HG02981 (cell line): ENCODE data around the gene OR4C3.
"Not testable (repeated sequence)": the region's sequence is repeated elsewhere in the genome, so short reads cannot be mapped to it uniquely, and the experiment has no call there.

Experiments used
- ATAC-seq: cut with Tn5 transposase; IDR thresholded peaks from one replicate; pipeline ENCODE4 v1.9.1; 2021; ENCODE audit warnings: mild to moderate bottlenecking, moderate library complexity; ENCODE audit not compliant: unreplicated experiment

Gene OR4C3

GRCh38 chr11:48324620-48325019, at the start of gene OR4C3:
TSS of gene OR4C3 (plus strand) at chr11:48324920. CDS start at chr11:48325022, 102 bp downstream.
- not testable (repeated sequence) for ATAC-seq

- ATAC-seq: no peak
Measured at GRCh38 chr11:48305923-48306322, 18.8 kb upstream of the OR4C3 start, which contains the start of gene OR4S1. TSS of gene OR4S1 (plus strand) at chr11:48306223. CDS start at chr11:48306223, 0 bp downstream.

GRCh38 chr11:48307760-48308386, 16.8 kb upstream of the OR4C3 start:
- ATAC-seq: peak; percentile 89

- ATAC-seq: not testable (repeated sequence)
Measured at GRCh38 chr11:48313590-48313989, 11.1 kb upstream of the OR4C3 start.

- ATAC-seq: not testable (repeated sequence)
Measured at GRCh38 chr11:48319813-48320212, 4.9 kb upstream of the OR4C3 start.

- no peak for ATAC-seq
Measured at GRCh38 chr11:48341466-48341865, 16.7 kb downstream of the OR4C3 start.

- ATAC-seq: not testable (repeated sequence)
Measured at GRCh38 chr11:48342505-48342904, 17.8 kb downstream of the OR4C3 start.

- ATAC-seq: not testable (repeated sequence)
Measured at GRCh38 chr11:48346286-48346685, 21.6 kb downstream of the OR4C3 start.

GRCh38 chr11:48354013-48354412, 29.3 kb downstream of the OR4C3 start:
- no peak for ATAC-seq

GRCh38 chr11:48354677-48355076, 30.0 kb downstream of the OR4C3 start:
- ATAC-seq: no peak

- not testable (repeated sequence) for ATAC-seq
Measured at GRCh38 chr11:48361289-48361688, 36.6 kb downstream of the OR4C3 start.

- no peak for ATAC-seq
Measured at GRCh38 chr11:48366365-48366764, 41.6 kb downstream of the OR4C3 start, which contains the start of gene OR4C5. TSS of gene OR4C5 (minus strand) at chr11:48366465. CDS start at chr11:48366465, 0 bp downstream.
